RWPE1 (cell line): ENCODE results near the gene ADAMTS14.

Source experiments
- CTCF ChIA-PET: fragments of 350-600 bp; sonication (Branson Sonifier 250); formaldehyde crosslinking; extraction: SDS; loops from one replicate; lab custom pipeline; 2021; lab: Yijun Ruan, JAX
- POLR2A ChIA-PET: fragments of 400-600 bp; formaldehyde crosslinking; extraction: SDS; loops from one replicate; lab custom pipeline; 2020; ENCODE audit warnings: antibody characterized with exemption; ENCODE audit not compliant: low non-redundant PET; lab: Yijun Ruan, JAX
- DNase-seq: peaks from one replicate; pipeline ENCODE4 v3.0.0; 2012; ENCODE audit warnings: low spot score
- H3K27ac ChIP-seq: fragments of 450-650 bp; 2 replicates; pipeline ENCODE4 v1.5.1; 2017
- CTCF ChIP-seq: fragments of 450-650 bp; conservative IDR thresholded peaks from 2 replicates; pipeline ENCODE4 v1.5.1; 2017; ENCODE audit warnings: low read depth, mild to moderate bottlenecking

Gene ADAMTS14

DNA sequence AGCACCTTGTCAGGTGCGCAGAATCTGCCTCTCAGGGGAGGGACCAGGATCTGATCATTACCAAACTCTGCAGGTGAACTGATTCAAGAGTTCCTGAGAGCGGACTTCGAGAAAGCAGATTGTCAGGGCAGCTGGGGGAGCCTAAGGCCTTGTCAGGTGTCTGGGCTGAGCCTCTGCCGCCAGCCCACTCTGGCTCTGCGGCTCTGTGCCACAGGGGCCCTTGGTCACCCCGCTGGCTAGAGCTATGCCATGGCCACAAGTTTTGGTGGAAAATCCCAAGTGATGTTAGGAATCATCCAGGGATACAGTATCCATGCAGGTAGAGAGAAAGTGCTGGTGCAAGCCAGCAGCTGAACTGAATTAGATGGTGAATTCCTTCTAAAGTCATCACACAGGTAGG lies 4.2 kb downstream of the ADAMTS14 start:
- CTCF ChIA-PET: interaction anchor here (0.6 kb wide), 1 partner anchor 205 kb away, joined by 8 read pairs; no protein-coding TSS in a partner anchor
- no peak for DNase-seq
- H3K27ac ChIP-seq: no peak overlapping the region
- POLR2A ChIA-PET: no interaction called here
- TF ChIP-seq CTCF: no peak

DNA sequence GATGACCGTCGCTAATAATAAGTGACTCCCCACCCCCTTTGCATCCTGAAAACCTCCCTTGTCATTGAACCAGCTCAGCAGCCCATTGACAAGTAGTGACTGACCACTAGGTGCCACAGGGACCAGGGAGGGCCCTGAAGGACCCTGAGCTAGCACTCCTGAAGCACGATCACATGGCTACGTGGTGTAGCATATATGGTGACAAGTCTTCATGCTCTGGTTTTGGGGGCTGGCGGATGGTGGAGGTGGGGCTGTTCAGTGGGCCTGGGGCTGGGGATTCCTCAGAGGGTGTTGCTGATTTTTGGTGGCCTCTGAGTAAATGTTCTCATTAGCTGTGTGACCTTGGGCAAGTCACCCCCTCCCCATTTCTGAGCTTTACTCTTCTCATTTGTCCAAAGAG lies 4.7 kb downstream of the ADAMTS14 start:
- TF ChIP-seq CTCF: no peak
- DNase-seq: no peak
- POLR2A ChIA-PET: no interaction called here
- CTCF ChIA-PET: interaction anchor here (0.6 kb wide), 1 partner anchor 204 kb away, joined by 8 read pairs; no protein-coding TSS in a partner anchor
- no peak overlapping the region for H3K27ac ChIP-seq

DNA sequence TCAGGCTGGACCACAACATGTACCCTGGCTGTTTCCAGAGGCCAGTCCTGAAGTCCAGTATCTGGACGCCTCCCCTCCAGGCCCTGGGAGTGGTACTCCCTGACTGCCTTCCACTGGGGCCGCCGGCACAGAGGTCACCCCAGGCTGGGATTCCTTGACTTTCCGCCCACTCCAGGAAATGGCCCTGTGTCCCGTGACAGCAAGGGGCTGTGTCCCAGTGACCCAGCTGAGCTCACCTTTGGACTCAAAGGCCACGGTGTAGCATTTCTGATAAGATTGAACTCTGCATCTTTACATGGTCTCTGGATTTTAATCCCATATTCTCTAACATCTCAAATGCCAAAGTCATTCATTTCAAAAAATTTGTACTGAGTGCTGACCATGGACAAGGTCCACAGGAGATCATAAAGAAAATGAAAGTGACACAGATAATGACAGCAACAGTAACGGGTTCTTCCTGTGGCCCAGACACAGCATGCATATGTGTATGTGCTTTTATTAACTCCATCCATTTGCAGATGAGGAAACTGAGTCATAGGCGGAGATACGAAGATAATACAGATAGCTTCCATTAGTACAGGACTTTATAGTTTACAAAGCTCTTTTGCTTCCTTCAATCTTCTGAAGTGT lies 5.4 kb downstream of the ADAMTS14 start:
- no peak overlapping the region for H3K27ac ChIP-seq
- POLR2A ChIA-PET: no interaction called here
- no peak for TF ChIP-seq CTCF
- no peak for DNase-seq
- CTCF ChIA-PET: no interaction called here

DNA sequence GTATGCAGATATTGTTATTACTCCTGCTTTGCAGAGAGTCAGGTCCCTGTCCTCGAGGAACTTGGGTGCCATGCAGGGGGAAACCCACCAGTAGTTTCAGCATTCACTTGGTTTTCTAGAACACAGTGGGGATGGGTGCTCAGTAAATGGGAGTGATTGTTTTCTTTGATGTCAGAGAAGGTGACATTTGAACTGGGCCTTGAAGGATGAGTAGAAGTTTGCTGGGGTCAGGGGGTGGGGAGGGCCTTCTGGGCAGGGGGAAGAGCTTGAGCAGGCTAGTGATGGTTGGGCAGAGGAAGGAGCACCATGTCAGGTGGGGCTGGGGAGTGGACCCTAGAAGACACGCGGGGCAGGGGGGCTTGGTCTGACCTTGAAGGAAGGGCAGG lies 5.9 kb downstream of the ADAMTS14 start:
- ChIA-PET POLR2A (no interaction called here), CTCF (no interaction called here)
- TF ChIP-seq CTCF: no peak
- H3K27ac ChIP-seq: no peak overlapping the region
- no peak for DNase-seq

- CTCF ChIA-PET: no interaction called here
- DNase-seq: no peak
- POLR2A ChIA-PET: no interaction called here
- TF ChIP-seq CTCF: no peak
- no peak overlapping the region for H3K27ac ChIP-seq
Measured at GRCh38 chr10:70678757-70679489, 6.6 kb downstream of the ADAMTS14 start.

DNA sequence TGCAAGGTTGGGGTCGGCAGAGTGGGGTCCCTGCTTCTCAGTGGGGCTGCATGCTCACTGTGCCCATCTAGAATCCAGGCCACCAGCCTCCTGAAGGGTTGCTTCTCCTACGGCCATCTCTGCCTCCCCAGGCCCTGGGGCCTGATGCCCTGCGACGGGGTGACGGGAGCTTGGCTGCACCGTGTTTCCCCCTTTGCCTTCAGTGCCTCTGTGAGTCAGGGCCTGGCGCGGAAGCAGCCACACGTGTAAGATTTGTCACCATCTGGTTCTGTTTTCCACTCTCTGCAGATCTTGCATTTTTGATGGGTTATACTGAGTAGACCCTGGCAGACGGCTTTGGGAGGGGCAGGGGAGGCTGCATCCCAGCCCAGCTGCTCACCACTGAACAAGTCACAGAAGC lies 7.2 kb downstream of the ADAMTS14 start:
- no peak for TF ChIP-seq CTCF
- no peak for DNase-seq
- POLR2A ChIA-PET: no interaction called here
- no peak overlapping the region for H3K27ac ChIP-seq
- CTCF ChIA-PET: no interaction called here
